ENCODE results near the gene ATP5IF1.

The ATP5IF1 gene

DNA sequence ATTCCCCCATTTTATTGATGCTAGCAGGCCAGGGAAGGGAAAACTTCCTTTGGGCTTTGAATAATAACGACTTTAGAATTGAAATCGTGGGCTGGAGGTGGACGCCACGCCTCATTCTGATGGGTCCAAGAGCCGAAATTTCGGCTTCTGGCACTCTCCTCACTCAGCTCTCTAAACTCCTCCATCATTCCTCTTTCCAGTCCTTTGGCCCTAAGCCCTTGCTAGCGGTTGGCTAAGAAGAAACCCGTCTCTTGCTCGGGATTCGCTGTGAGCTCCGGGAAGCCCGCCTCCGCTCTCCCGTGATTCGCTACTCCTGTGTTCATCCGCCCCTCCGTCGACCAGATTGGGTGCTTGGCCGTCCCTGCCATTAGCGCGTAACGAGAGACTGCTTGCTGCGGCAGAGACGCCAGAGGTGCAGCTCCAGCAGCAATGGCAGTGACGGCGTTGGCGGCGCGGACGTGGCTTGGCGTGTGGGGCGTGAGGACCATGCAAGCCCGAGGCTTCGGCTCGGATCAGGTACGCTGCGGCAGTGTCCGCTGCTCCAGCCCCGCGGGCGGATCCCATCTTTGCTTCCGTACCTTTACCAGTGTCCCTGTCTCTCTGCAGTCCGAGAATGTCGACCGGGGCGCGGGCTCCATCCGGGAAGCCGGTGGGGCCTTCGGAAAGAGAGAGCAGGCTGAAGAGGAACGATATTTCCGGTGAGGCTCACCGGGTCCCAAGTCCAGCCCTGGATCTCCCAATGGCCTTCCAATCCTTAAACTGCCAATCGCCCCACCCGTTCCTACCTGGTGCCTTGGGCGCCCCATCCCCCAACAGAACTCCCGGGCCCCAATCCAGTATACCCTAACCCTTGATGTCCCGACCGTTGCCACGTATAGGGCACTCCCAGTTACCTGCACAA is at the start of gene ATP5IF1:
TSS of gene ATP5IF1 (plus strand) at position 370 of the 901 bp plus-strand sequence. CDS start at position 430, 60 bp downstream.
- peak; percentile 98 for DNase-seq

DNA sequence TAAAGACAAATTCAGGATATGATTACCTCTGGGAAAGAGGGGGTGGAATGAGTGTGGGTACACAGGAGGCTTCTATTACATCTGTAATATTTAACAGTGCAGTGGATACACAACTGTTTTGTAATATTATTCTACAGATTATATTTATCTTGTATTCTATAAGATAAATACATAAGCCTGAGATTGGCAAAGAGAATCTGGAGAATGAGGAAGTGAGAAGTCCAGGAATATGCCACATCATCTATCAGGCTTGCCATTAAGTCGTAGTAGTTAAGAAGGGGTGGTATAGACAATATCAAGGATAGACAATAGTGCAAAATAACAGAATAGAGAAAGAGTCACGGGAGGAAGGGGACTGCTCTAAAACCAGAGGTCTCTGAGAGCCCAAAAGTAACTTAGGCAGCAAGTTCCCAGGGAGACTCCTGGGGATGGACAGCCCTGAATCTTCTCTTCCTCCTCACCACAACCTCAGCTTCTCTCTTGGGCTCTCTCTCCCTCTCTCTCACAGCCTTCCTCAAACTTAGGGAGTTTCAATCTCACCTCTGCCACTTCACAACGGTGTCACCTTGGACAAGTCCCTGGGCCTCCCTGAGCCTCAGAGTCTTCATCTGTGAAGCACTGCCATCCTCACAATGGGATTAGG is 45.5 kb upstream of the ATP5IF1 start:
- no peak for DNase-seq

DNA sequence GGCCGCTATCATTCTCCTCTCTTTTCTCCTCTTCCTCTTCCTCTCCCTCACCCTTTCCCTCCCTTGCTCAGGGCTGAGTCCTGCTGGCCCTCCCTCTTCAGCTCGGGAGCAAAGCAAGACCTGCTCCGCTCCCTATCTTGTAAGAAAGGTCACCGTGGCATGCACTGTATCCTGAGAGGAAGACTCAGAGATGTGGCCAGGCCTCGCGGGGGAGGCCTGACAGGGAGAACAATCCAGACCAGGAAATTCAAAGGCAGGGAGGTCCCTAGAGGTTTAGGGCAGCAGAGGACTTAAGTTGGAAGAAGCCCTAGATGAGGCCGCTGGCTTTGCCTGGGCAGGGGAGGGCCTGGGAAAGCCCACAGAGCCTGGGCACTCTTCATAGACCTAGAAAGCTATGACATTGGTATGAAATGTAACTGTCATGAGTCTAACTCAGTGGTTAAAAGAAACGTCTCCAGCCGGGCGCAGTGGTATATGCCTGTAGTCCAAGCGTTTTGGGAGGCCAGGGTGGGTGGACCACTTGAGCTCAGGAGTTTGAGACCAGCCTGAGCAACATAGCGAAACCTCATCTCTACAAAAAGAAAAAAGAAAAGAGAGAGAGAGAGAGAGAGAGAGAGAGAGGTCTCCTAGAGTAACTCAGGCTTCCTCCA is 44.8 kb upstream of the ATP5IF1 start:
- DNase-seq: no peak

DNA sequence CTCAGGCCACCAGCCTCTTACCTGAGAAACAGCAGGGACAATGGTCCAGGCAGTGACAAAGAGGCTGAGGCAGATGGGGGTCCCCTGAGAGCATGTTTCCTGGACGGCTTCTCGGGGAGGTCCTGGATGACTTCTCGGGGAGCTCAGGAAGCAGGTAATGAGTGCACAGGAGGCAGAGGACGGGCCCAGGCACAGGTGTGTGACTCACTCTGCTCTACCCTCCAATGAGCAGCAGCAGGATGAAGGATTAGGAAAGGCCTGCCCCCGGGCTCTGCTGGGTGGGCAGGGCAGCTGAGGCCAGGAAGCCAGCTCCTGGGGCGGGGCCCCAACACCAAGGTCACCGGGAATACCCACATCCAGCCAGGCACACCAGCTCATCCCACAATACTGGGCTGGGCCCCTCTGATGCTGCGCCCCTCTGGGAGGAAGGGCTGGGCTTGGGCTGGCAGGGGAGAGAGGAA is 42.2 kb upstream of the ATP5IF1 start:
- no peak for DNase-seq

DNA sequence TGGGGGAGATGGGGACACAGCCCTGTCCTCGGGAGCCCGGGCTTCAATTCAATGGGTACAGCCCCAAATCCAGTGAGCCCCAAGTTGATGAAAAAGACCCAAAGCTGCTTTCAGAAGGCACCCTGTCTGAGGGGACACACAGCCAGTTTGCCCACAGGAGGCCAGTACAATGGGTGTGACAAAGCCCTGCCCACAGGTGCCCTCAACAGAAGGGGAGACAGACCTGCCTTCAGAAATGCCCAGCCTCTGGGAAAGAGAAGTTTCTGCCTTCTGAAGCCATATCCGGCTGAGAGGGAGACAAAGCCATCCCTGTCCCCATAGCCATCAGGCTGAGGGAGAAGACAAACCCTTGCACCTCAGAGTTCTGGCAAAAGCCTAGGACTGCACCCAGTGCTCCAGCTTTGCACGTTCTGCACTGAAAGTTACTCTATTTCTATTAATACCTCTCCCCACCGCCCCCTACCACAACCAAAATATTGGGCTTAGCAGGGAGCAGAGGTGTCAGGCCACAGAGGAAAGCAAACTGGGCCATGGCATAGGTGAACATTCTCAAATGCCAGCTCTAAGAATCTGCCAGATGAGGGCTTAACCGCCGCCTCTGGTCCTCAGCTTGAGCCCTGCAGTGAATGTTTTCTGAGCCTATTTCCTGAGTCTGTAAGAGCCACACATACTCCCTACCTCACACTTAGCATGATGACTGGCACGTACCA is 41.4 kb upstream of the ATP5IF1 start:
- DNase-seq: no peak

DNA sequence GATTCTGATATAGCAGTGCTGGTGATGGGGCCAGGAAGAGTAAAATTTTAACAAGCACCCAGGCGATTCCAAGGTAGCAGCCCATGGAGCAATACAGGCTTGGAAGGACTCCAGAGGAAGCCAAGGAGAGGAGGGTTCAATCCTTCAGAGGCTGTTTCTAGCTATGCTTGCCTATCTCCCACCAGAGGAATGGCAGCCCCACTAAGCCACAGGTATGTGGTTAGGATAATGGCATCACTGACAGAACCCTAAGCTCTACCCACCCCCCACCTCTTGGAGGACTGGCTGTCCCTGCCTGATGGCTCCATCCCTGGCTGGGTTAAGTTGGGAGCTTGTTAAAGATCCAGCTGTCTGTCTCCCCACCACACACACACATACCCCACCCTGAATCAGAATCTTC is 40.1 kb upstream of the ATP5IF1 start:
- no peak for DNase-seq

DNA sequence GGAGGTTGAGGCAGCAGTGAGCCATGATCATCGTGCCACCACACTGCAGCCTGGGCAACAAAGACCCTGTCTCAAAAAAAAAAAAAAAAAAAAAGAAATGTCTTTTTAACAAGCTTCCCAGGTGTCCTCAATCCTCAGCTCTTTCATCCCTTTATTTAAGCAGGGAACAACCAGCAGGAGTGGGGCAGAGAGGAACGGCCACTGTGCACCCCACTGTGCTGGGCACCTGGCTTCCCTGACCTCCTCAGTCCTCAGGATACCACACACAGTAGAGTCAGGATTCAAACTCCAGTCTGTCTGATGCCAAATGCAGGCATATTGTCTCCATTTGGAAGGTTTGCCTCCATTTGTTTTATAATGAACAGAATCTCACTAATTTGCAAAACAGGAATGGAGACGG is 39.6 kb upstream of the ATP5IF1 start:
- no peak for DNase-seq

DNA sequence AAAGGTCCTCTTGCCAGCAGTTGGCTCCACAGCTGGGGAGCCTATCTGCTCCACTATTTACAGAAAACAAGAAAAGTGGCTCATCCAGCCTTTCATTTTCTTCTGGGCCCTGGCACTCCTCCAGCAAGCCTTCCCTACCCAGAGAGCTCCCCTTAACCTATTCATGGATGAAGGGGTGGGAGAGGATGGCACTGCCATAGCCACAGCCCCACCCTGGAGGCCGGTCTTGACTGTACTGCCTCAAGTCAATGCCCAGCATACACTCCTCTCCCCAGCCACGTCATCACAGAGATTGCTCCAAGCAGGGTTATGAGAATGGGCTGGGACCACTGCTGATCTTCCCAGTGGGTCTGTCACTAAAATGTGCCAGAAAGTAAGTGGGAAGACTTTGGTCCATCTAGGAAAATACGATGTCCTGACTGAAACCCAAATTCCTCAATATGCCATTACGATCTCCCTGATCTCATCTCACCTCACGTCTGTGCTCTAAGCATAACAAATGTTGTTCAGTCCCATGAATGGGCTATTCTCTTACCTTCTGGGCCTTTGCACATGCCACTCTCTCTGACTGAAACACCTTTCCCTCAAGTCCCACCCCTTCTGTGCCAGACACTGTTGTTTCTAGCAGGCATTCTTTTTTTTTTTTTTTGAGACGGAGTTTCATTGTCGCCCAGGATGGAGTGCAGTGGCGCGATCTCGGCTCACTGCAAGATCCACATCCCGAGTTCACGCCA is 38.1 kb upstream of the ATP5IF1 start:
- DNase-seq: no peak

DNA sequence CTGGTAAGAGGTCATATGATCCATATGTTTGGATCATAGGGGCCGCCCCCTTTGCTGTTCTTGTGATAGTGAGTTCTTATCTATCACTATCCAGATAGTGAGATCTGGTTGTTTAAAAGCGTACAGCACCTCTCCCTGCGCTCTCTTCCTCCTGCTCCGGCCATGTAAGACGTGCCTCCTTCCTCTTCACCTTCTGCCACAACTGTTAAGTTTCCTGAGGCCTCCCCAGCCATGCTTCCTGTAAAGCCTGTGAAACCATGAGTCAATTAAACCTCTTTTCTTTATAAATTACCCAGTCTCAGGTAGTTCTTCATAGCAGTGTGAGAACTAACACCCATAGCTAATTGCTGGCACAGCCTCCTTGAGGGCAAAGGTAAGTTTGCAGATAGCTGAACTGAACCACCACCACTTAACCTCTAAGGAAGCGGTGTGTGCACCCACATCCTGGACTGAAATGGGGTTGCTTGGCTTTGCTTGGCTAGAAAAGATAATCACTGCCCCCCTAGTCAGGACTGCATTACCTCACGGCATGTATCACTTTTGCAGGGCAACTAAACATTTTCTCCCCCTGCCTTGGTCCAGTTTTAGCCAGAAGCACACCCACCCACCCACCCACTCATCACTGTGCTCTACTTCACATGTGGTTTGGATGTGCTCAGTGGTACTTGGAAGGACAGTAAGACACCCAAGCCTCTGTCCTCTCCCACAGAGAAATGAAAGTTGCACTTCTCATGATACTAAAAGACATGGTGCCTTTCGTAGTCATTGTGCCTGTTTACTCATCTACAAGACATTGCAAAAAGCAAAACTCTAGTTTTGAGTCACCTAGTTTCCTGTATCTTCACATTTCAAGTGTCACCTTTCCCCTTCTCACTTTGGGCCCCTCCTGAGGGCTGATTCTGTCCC is 36.3 kb upstream of the ATP5IF1 start:
- no peak for DNase-seq

DNA sequence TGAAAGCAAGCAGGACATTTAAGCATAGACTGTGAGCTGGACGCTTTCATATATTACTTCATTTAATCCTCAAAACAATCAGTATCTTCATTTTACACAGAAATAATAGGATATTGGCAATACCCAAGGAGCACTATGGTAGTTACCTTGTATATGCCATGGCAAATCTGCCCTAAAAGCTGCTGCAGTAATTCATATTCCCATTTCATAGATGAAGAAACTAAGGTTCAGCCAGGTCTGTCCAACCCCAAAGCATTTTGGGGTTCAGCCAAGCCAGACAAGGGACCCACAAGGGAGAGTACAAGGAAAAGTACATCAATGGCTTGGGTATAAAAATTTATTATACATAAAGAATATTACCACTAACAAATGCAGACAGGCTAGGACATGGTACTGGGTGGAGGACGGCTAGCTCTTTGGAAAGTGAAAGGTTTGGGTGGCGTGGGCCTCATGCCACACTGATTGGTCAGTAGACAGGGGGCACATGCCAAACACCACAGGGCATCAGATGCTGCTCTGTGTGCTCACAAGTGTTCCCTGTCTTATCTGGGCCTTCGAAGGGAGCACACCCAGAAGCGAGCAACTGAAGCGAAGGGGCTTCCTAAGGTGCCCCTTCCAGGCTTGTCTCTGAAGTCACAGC is 35.6 kb upstream of the ATP5IF1 start:
- no peak for DNase-seq

DNA sequence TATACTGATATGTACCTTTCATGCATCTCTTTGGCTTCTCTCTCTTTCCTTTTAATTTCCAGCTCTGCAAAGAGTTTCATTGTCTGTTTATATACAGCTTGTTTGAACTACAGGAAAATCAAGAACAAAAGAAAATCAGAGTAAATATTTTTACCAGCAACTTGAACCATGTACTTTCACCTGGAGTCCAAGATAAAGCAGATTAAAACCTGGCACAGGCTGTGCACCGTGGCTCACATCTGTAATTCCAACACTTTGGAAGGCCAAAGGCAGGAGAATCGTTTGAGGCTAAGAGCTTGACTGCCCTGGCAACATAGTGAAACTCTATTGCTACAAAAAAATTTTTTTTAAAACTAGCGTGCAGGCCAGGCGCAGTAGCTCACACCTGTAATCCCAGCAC is 30.7 kb upstream of the ATP5IF1 start:
- DNase-seq: no peak

DNA sequence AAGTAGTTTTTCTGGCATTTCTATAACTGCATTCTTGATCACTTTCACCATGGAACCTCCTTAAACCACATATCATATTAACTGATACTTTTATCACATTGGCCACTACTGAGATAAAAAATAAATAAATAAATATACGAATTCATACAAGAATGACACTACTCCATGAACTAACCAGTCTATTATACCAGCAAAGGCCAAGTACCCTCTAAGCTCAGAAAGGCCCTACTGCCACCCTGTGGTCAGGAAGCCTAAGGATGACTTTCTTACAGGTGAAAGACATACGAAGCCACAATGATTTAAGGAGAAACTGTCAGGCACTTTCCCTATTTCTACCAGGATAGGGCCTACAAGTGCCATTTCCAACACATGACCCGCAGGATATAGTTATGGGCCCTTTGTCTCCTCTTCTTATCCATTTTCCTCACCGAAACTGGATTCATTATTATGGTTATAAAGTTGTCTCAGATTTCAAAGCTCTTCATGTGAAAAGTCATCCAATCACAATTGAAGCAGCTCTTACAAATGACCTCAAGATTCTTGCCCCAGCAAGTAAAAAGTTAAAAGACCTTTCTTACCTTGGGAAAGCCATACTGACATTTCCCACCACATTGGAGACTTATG is 27.0 kb upstream of the ATP5IF1 start:
- peak; percentile 17 for DNase-seq

DNA sequence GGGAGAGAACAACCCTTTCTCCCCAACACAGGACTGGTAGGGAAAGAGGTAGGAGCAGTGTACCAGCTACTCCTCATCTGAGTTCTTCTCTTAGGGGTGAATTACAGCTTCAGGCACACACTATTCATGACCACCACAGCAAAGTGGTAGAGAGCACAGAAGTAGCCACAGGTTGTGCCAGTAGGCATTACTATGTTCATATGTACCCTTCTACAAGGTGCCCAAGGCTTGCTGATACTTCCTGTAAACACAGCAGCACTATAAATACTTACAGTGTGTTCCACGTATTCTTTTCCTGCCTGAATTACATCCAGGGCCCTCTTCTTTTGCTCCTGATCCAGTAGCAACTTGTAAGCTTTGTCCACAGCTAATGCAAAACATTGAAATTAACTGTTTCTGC is 26.2 kb upstream of the ATP5IF1 start:
- DNase-seq: no peak

DNA sequence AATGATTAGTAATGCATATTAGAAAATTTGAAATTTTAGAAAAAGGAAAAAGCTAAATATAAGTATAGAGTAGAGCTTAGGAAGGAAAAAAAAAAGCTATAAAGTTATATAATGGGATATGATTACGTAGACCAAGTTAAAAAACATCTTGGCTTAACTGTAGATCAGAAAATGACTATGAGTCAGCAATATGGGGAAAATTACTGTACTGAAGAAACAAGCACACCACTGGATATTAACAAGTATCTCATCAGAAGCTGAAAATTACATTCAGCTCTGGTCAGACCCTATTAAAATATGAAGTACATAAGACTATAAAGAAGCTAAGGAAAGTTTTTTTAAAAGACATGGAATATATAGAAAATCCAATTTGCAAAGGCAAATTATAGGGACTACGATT is 22.6 kb upstream of the ATP5IF1 start:
- DNase-seq: no peak

DNA sequence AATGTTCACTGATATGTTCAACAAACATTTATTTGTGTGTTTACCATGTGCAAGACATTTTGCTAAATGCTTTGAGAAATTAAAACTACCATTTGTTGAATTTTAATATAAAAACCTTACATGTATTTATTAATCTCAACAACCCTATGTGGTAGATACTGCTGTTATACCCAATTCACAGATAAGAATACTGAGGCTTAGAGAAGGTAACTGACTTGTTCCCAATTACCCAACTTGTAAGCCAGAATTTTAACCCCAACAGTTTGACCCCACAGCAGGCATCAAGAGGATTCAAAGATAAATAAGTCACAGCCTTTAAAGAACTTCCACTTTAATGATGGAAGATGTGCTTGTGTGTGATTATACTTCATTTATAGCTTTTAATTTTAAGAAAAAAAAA is 6.8 kb upstream of the ATP5IF1 start:
- DNase-seq: no peak

DNA sequence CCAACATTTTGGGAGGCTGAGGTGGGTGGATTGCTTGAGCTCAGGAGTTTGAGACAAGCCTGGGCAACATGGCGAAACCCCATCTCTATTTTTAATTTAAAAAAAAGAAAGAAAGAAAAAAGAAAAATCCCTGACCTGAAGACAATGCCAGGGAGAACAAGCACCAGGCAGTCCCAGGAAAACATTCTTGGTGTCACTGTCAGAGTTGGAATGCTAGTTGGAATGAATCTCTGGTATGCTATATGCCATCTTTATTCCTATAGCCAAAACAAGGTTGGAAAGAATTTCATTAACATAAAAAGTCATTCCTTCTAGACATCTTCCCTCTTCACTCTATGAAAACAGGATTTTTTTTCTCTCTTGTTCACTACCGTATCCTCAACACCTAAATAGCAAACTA is 5.9 kb upstream of the ATP5IF1 start:
- no peak for DNase-seq

DNA sequence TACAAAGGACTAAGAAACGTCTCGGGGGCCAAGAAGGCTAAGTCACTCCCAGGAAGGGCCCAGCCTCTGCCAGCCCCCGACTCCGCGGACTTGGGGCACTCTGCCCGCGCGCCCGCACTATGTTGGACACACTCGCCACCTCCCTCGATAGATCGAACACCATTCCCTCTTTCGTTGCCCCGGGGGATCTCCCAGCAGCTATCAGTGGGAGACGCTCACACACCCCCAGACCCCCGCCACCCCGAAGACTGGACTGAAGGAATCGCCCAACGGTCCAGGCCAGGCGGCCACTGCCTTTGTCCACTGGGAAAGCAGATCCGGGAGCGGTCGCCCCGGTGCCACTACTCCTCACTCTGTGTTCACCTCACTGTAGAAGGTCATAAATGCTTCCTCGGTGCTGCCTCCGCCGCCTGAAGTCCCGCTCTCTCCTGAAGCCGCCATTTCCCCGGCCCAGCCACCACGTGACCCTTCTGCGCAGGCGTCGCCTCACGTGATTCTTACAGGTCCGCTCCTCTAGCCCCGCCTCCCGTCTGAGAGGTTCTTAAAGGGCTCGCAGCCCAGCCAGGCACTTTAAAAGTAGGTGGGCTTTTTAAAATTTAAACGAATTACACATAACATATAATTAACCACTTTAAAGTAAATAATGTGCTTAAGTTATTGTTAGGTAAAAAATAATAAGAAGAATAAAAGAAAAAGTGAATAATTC is 3.2 kb upstream of the ATP5IF1 start, which contains the start of gene DNAJC8:
TSS of gene DNAJC8 (minus strand) at position 472 of the 706 bp plus-strand sequence. CDS start at position 441, 31 bp downstream.
- peak; percentile 93 for DNase-seq

DNA sequence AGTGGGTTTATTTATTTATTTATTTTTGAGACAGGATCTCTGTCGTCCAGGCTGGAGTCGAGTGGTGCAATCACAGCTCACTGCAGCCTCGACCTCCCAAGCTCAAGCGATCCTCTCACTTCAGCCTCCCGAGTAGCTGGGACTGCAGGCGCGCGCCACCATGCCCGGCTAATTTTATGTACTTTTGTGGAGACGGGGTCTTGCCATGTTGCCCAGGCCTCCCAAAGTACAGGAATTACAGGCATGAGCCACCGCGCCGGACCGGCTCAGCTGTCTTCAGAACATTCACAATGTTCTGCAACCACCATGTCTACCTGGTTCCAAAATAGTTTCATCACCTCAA is 2.7 kb upstream of the ATP5IF1 start:
- no peak for DNase-seq

DNA sequence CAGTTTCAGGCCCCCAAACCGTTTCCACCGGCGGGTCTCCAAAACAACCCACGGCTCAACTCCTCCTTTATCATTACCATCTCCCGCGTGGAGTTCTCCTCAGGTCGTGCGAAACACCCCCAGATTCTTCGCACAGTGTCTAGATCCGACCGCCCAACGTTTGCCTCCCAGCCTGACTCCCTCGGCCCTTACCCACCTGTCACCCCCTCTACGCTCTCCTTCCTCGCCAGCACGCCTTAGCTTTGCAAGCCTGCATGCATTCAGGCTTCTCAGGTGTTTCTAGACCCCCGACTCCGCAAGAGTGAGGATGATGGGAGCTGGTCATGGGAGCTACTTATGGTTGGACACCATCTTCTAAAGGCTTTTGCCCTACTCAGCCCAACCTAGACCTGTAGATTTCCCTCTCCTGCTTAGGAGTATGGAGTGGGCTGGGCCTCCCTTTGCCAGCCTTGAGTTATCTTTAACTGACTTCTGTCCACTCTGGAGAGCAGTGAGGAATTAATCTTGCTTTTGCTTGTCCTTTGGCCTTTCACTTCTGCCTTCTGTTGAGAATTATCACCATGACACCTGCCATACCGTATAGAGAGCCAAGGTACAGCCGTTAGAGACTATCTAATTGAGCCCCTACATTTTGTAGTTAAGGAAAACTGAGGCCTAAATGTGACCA is 865 bp downstream of the ATP5IF1 start:
- no peak for DNase-seq

All from NCI-H2107 (cell line).